Panc1 (cell line): ENCODE measurements around the gene OR51A7. TPM values are rescaled to one million over a fixed set of nuclear protein-coding genes. Genes with fewer than 3 reads are reported as not detected.

Experiments used
- ATAC-seq: fragments of 200-7000 bp; cut with Tn5 transposase; 2 replicates; pipeline ENCODE4 v1.9.1; 2020; ENCODE audit warnings: mild to moderate bottlenecking, moderate library complexity
- BruUV-seq: library from RNA; stranded (reverse); fragments of 400-500 nt; replicated peaks from 2 replicates; lab custom pipeline; 2021; lab: Mats Ljungman, UMichigan
- CTCF ChIA-PET: fragments of 300-600 bp; sonication (Branson Sonifier 250); formaldehyde crosslinking; loops from one replicate; lab custom pipeline; 2022; ENCODE audit warnings: antibody characterized with exemption; lab: Charles Lee
- POLR2A ChIA-PET: fragments of 300-600 bp; sonication (Branson Sonifier 250); formaldehyde crosslinking; loops from one replicate; lab custom pipeline; 2022; ENCODE audit warnings: antibody characterized with exemption; lab: Charles Lee
- DNase-seq: peaks from one replicate; pipeline ENCODE4 v3.0.0-alpha.2; 2010; ENCODE audit warnings: low read depth, low spot score
- H3K27ac ChIP-seq: 2 replicates; pipeline ENCODE4 v1.5.1; 2011; ENCODE audit warnings: mild to moderate bottlenecking, low read length, inconsistent platforms
- H3K27me3 ChIP-seq: fragments of 200-500 bp; sonication (Bioruptor generic); 2 replicates; pipeline ENCODE4 v1.6.0; 2014; ENCODE audit warnings: low read length, inconsistent platforms; ENCODE audit not compliant: control insufficient read depth, insufficient read depth
- H3K36me3 ChIP-seq: fragments of 200-500 bp; sonication (Bioruptor generic); 2 replicates; pipeline ENCODE4 v1.5.1; 2014; ENCODE audit warnings: inconsistent platforms, mild to moderate bottlenecking, low read length, moderate library complexity; ENCODE audit not compliant: control insufficient read depth, insufficient read depth
- H3K4me1 ChIP-seq: 2 replicates; pipeline ENCODE4 v1.5.1; 2011; ENCODE audit warnings: inconsistent platforms, mild to moderate bottlenecking, low read length, moderate library complexity; ENCODE audit not compliant: control insufficient read depth, insufficient read depth
- H3K4me3 ChIP-seq, 2 experiments: 2 replicates each; pipeline ENCODE4 v1.5.1; 2011 to 2012; ENCODE audit warnings: low read depth in 2 of 2, low read length in 2 of 2, mild to moderate bottlenecking in 2 of 2, inconsistent platforms in 1 of 2, moderate library complexity in 1 of 2
- H3K9me3 ChIP-seq: fragments of 200-500 bp; sonication (Bioruptor generic); 2 replicates; pipeline ENCODE4 v1.5.1; 2014; ENCODE audit warnings: low read depth, mild to moderate bottlenecking, inconsistent platforms, low read length, moderate library complexity; ENCODE audit not compliant: control insufficient read depth, insufficient read depth
- POLR2AphosphoS5 ChIP-seq: IDR thresholded peaks from 2 replicates; pipeline ENCODE4 v1.6.1; 2012; ENCODE audit warnings: mild to moderate bottlenecking, low read depth, low read length, moderate library complexity
- SIN3A ChIP-seq: IDR thresholded peaks from 2 replicates; pipeline ENCODE4 v1.6.1; 2012; ENCODE audit warnings: low read depth, mild to moderate bottlenecking, low read length, moderate library complexity, borderline replicate concordance; ENCODE audit not compliant: insufficient read depth
- TCF7L2 ChIP-seq: IDR thresholded peaks from 2 replicates; pipeline ENCODE4 v1.6.1; 2011; ENCODE audit warnings: mild to moderate bottlenecking, low read depth, low read length, inconsistent platforms
- in situ Hi-C: cut with HindIII; loops from 2 replicates; pipeline ENCODE4 v1.10.0; 2016; ENCODE audit warnings: low sequenced_read_pairs, low pct_unique_long_range_greater_than_20kb
- intact Hi-C: fragments of 100-400 bp; cut with micrococcal nuclease; formaldehyde crosslinking; loops from one replicate; pipeline ENCODE4 v1.10.0; 2022; ENCODE audit not compliant: unreplicated experiment
- total RNA-seq: library from RNA; stranded (reverse); gene quantifications from one replicate; pipeline ENCODE4 v1.2.1, GENCODE V29; 2021; ENCODE audit not compliant: unreplicated experiment
- TF ChIP-seq, protein P1 (sequence below): fragments of 450-650 bp; IDR thresholded peaks from 2 replicates; pipeline ENCODE4 v1.5.1; 2017; ENCODE audit warnings: mild to moderate bottlenecking
- TF ChIP-seq, protein P2 (sequence below), 2 experiments: IDR thresholded peaks; 2 replicates each; pipeline ENCODE4 v1.6.1; 2011 to 2012; ENCODE audit warnings: low read depth in 2 of 2, control low read depth in 1 of 2, low read length in 1 of 2, mild to moderate bottlenecking in 1 of 2, moderate library complexity in 1 of 2; ENCODE audit not compliant: insufficient read depth in 1 of 2

The OR51A7 gene
- total RNA-seq, 1 experiment from 2014 or later: not detected

DNA sequence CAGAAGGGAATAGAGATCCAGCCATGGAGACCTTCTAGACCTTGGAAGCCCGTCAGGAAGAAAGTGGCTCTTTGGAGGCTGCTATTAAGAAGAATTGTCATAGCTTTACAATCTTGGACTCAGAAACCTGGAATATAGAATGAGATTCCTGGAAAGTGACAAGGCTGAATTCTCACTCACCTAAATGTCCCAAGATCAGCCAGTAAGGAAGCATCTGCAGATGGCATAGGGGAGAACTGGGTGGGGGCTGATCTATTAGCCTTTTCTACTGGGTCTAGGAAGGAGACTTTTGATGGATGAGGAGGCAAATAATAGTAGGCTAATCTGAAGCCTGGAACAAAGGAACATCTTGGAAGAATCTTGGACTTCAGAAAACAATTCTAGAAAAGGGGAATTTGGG is 20.7 kb downstream of the OR51A7 start, which contains the start of gene OR51G1:
OR51G1 (minus strand) TSS at position 101 of the 400 bp plus-strand sequence; CDS start at position 101, 0 bp downstream.
- Histone ChIP-seq H3K9me3 (0 out of 2 replicates have a peak, but pooled peaks cover 2% of the 10 kb centered on the region), H3K27me3 (no peaks in the 10 kb centered on the region), H3K27ac (no peak within 1 kb of the TSS), H3K4me1 (no peaks in the 10 kb centered on the region), H3K4me3 (no peak within 1 kb of the TSS), H3K36me3 (no peaks in the 10 kb centered on the region)
- intact Hi-C loops (no loop called here), in situ Hi-C loops (no loop called here)
- TF ChIP-seq, protein P1, sequence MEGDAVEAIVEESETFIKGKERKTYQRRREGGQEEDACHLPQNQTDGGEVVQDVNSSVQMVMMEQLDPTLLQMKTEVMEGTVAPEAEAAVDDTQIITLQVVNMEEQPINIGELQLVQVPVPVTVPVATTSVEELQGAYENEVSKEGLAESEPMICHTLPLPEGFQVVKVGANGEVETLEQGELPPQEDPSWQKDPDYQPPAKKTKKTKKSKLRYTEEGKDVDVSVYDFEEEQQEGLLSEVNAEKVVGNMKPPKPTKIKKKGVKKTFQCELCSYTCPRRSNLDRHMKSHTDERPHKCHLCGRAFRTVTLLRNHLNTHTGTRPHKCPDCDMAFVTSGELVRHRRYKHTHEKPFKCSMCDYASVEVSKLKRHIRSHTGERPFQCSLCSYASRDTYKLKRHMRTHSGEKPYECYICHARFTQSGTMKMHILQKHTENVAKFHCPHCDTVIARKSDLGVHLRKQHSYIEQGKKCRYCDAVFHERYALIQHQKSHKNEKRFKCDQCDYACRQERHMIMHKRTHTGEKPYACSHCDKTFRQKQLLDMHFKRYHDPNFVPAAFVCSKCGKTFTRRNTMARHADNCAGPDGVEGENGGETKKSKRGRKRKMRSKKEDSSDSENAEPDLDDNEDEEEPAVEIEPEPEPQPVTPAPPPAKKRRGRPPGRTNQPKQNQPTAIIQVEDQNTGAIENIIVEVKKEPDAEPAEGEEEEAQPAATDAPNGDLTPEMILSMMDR: no peak
- TF ChIP-seq POLR2AphosphoS5: no peak
- TF ChIP-seq TCF7L2: no peak
- TF ChIP-seq SIN3A: no peak
- TF ChIP-seq, protein P2, sequence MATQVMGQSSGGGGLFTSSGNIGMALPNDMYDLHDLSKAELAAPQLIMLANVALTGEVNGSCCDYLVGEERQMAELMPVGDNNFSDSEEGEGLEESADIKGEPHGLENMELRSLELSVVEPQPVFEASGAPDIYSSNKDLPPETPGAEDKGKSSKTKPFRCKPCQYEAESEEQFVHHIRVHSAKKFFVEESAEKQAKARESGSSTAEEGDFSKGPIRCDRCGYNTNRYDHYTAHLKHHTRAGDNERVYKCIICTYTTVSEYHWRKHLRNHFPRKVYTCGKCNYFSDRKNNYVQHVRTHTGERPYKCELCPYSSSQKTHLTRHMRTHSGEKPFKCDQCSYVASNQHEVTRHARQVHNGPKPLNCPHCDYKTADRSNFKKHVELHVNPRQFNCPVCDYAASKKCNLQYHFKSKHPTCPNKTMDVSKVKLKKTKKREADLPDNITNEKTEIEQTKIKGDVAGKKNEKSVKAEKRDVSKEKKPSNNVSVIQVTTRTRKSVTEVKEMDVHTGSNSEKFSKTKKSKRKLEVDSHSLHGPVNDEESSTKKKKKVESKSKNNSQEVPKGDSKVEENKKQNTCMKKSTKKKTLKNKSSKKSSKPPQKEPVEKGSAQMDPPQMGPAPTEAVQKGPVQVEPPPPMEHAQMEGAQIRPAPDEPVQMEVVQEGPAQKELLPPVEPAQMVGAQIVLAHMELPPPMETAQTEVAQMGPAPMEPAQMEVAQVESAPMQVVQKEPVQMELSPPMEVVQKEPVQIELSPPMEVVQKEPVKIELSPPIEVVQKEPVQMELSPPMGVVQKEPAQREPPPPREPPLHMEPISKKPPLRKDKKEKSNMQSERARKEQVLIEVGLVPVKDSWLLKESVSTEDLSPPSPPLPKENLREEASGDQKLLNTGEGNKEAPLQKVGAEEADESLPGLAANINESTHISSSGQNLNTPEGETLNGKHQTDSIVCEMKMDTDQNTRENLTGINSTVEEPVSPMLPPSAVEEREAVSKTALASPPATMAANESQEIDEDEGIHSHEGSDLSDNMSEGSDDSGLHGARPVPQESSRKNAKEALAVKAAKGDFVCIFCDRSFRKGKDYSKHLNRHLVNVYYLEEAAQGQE (IDR thresholded peaks at IDR 0.05; ENCODE audit: insufficient read depth in 1 of 2, low read depth in 2 of 2, low read length in 1 of 2): no peak
- POLR2A ChIA-PET: no interaction called here
- CTCF ChIA-PET: no interaction called here
- no peak for DNase-seq
- BruUV-seq: no TSS peak
- no peak for ATAC-seq

DNA sequence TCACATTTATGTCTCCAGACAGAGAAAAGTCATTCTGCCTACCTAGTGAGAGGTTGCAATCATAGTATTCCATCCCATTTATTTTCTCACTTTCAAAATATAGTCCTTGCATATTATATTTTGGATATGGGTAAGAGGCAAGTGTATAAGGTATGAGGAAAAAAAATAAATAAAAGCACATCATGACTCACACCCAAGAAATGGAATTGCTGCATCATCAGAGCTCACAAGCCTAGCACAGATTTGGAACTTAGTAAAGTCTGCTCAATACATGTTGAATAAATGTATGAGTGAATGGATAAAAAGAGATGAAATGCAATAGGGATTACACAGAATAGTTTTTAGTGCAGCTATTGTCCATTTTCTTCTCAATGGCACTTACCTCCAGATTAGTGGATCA is 23.0 kb downstream of the OR51A7 start:
- no peaks in the 10 kb centered on the region for H3K36me3 ChIP-seq
- CTCF ChIA-PET: no interaction called here
- intact Hi-C loops: no loop called here

More for the DNA sequence above, 23.0 kb downstream of the OR51A7 start:
- Histone ChIP-seq H3K4me1 (no peaks in the 10 kb centered on the region), H3K27ac (no peak overlapping the region), H3K27me3 (no peaks in the 10 kb centered on the region), H3K9me3 (0 out of 2 replicates have a peak, but pooled peaks cover 2% of the 10 kb centered on the region), H3K4me3 (no peak overlapping the region)
- POLR2A ChIA-PET: no interaction called here
- ATAC-seq (no peak), DNase-seq (no peak)
- TF ChIP-seq, protein P1: no peak
- TF ChIP-seq SIN3A (no peak), POLR2AphosphoS5 (no peak), TCF7L2 (no peak)
- TF ChIP-seq, protein P2 (IDR thresholded peaks at IDR 0.05; ENCODE audit: insufficient read depth in 1 of 2, low read depth in 2 of 2, low read length in 1 of 2): no peak
- in situ Hi-C loops: no loop called here
- BruUV-seq: no TSS peak
